Esophagus muscularis mucosa (tissue), 4 donors: ENCODE results near the gene KIF18B. TPM values are rescaled to one million over a fixed set of nuclear protein-coding genes. Genes with fewer than 3 reads are reported as not detected.

Experiments used
- DNase-seq: peaks from one replicate; pipeline ENCODE4 v3.0.0-alpha.2; 2017; ENCODE audit errors: extremely low spot score
- H3K27ac ChIP-seq, 4 donors: fragments of 200-600 bp; sonication (generic); replicated peaks in 1 of 4; 1 replicate in 3 of 4; 2 replicates in 1 of 4; pipeline ENCODE4 v1.5.1; 2016 to 2019; ENCODE audit warnings: mild to moderate bottlenecking in 1 of 4
- H3K27me3 ChIP-seq, 4 donors: fragments of 200-600 bp; sonication (generic); one replicate each; pipeline versions ENCODE4 v1.5.1 to v1.6.0; 2016 to 2019
- H3K36me3 ChIP-seq, 4 donors: fragments of 200-600 bp; sonication (generic); one replicate each; pipeline ENCODE4 v1.5.1; 2016 to 2019
- H3K4me1 ChIP-seq, 4 donors: fragments of 200-600 bp; sonication (generic); one replicate each; pipeline ENCODE4 v1.5.1; 2016 to 2019
- H3K4me3 ChIP-seq, 4 donors: fragments of 200-600 bp; sonication (generic); 1 replicate in 2 of 4; 2 replicates in 2 of 4; pipeline ENCODE4 v1.5.1; 2016 to 2019; ENCODE audit warnings: mild to moderate bottlenecking in 4 of 4, moderate library complexity in 1 of 4
- H3K9me3 ChIP-seq, 4 donors: fragments of 200-600 bp; sonication (generic); 1 replicate in 3 of 4; 2 replicates in 1 of 4; pipeline ENCODE4 v1.5.1; 2016 to 2019
- EP300 ChIP-seq: sonication (generic); formaldehyde crosslinking; IDR thresholded peaks from one replicate; pipeline ENCODE4 v1.6.1; 2017; ENCODE audit warnings: antibody characterized with exemption
- POLR2A ChIP-seq: fragments of 450-650 bp; IDR thresholded peaks from one replicate; pipeline ENCODE4 v1.6.1; 2017; ENCODE audit warnings: antibody characterized with exemption, moderate library complexity, mild to moderate bottlenecking, low read depth
- POLR2AphosphoS5 ChIP-seq, 2 donors: sonication (generic); formaldehyde crosslinking; IDR thresholded peaks; one replicate each; pipeline ENCODE4 v1.6.1; 2017; ENCODE audit warnings: antibody characterized with exemption in 2 of 2
- WGBS: methylation state at CpG from one replicate; pipeline ENCODE4 v1.1.5; 2018; 5-methylcytosine and 5-hydroxymethylcytosine counted together
- intact Hi-C: fragments of 100-400 bp; cut with DNase I; formaldehyde crosslinking; loops from one replicate; pipeline ENCODE4 v1.15.1; 2023
- total RNA-seq, 4 donors: library from RNA; depleted of rRNA; stranded (reverse); fragments of >200 nt; gene quantifications; one replicate each; pipeline versions ENCODE4 v1.1.0 to v1.2.1, GENCODE V29; 2016
- TF ChIP-seq, protein P1 (sequence below), 3 experiments: fragments of 200-600 bp in 2 of 3; fragments of 450-650 bp in 1 of 3; sonication (generic) in 2 of 3; IDR thresholded peaks; one replicate each; pipeline ENCODE4 v1.5.1; 2017 to 2019; ENCODE audit warnings: antibody characterized with exemption in 3 of 3, mild to moderate bottlenecking in 2 of 3, moderate library complexity in 1 of 3

The KIF18B gene
- total RNA-seq, 4 donors from 2014 or later, result 0.17 TPM; not detected in 3

DNA sequence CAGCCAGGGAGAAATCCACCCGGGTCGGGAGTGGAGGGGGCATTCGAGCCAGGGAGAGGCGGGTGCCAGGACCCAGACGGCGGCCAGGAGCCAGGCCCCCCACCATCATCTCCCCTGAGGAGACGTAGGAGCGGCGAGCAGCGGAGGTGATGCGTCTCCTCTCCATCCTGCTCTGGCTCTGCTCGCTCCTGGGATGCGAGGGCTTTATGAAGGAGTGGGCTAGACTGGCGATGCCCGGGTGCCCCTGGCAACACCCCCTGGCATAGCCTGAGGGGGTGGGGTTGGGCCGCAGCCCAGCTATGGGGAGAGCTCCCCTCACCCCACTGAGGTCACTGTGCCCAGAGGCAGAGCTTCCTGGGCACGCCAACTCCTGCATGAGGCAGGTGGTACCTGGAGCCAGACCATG lies 32.2 kb downstream of the KIF18B start, which contains the start of gene GFAP:
GFAP (minus strand) TSS at position 180 of the 406 bp plus-strand sequence; CDS start at position 166, 14 bp downstream.
- no peaks in the 10 kb centered on the region for H3K9me3 ChIP-seq
- H3K4me3 ChIP-seq, result no peak within 1 kb of the TSS
- peak within 1 kb of the TSS; percentile 42 to 70 (median 59) for H3K27ac ChIP-seq
- H3K36me3 ChIP-seq, result no peaks in the 10 kb centered on the region
- intact Hi-C loops, result no loop called here
- DNase-seq, result no peak
- peaks cover 25 to 41% (median 34%) of the 10 kb centered on the region in 4 donors for H3K4me1 ChIP-seq
- peaks cover 0 to 19% (median 3%) of the 10 kb centered on the region in 4 donors for H3K27me3 ChIP-seq
- TF ChIP-seq, protein P1, sequence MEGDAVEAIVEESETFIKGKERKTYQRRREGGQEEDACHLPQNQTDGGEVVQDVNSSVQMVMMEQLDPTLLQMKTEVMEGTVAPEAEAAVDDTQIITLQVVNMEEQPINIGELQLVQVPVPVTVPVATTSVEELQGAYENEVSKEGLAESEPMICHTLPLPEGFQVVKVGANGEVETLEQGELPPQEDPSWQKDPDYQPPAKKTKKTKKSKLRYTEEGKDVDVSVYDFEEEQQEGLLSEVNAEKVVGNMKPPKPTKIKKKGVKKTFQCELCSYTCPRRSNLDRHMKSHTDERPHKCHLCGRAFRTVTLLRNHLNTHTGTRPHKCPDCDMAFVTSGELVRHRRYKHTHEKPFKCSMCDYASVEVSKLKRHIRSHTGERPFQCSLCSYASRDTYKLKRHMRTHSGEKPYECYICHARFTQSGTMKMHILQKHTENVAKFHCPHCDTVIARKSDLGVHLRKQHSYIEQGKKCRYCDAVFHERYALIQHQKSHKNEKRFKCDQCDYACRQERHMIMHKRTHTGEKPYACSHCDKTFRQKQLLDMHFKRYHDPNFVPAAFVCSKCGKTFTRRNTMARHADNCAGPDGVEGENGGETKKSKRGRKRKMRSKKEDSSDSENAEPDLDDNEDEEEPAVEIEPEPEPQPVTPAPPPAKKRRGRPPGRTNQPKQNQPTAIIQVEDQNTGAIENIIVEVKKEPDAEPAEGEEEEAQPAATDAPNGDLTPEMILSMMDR (IDR thresholded peaks at IDR 0.05), result no peak
- TF ChIP-seq POLR2AphosphoS5 (IDR thresholded peaks at IDR 0.05), result no peak
- TF ChIP-seq POLR2A, result no peak
- no peak for TF ChIP-seq EP300
- WGBS, result 88% methylated on average over 4 of the region's 17 CpGs

DNA sequence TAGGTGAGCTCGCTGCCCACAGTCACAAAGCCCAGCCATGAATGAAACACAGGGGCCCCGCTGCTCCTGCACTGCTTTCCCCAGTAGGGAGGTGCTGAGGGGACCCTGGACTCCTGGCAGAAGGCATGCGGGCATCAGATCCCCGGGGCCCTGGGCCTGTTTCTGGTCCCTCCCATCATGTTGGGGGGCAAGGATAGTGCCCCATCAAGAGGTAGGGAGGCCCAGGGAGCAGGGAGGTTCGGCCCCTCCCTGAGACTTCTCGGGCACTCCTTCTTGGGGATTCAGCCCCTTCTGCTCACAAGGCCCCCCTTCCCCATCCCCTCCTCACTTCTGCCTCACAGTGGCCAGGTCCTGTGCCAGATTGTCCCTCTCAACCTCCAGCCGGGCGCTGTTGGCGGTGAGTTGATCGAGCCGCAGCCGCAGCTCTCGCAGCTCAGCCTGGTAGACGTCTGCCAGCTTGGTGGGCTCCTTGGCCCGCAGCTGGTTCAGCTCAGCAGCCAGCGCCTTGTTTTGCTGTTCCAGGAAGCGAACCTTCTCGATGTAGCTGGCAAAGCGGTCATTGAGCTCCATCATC lies 32.8 kb downstream of the KIF18B start:
- Histone ChIP-seq H3K4me3 (no peak overlapping the region), H3K27me3 (peaks cover 0 to 23% (median 3%) of the 10 kb centered on the region in 4 donors), H3K4me1 (peaks cover 25 to 35% (median 30%) of the 10 kb centered on the region in 4 donors), H3K27ac (no peak overlapping the region), H3K36me3 (no peaks in the 10 kb centered on the region), H3K9me3 (no peaks in the 10 kb centered on the region)
- TF ChIP-seq POLR2AphosphoS5 (IDR thresholded peaks at IDR 0.05) (no peak), POLR2A (no peak), EP300 (no peak)
- TF ChIP-seq, protein P1 (IDR thresholded peaks at IDR 0.05), result no peak
- intact Hi-C loops, result no loop called here
- no peak for DNase-seq
- WGBS, result 94% methylated on average over 2 of the region's 19 CpGs

DNA sequence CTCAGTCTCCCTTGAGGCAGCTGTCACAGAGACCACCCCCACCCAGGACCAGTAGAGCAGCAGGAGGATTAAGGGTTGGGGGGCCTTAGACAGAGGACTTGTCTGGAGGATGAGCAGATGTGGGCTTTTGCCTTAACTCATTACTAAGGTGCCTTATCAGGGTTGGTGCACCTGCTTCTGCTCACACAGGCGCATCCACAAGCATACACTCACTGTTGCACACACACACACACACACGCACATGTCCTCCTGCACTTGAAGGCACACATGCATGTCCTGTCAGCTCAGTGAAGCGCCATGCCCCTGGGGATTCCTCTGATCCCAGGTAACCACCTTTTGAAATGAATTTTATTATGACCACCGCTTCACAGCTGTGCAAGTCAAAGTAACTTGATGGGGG lies 33.4 kb downstream of the KIF18B start:
- H3K4me1 ChIP-seq, result peaks cover 25 to 33% (median 29%) of the 10 kb centered on the region in 4 donors
- H3K9me3 ChIP-seq, result no peaks in the 10 kb centered on the region
- H3K27me3 ChIP-seq, result peaks cover 0 to 23% (median 3%) of the 10 kb centered on the region in 4 donors
- H3K4me3 ChIP-seq, result no peak overlapping the region
- H3K27ac ChIP-seq, result no peak overlapping the region
- no peaks in the 10 kb centered on the region for H3K36me3 ChIP-seq
- 82% methylated on average over 4 of the region's 4 CpGs for WGBS
- DNase-seq, result no peak
- TF ChIP-seq, protein P1 (IDR thresholded peaks at IDR 0.05), result no peak
- no peak for TF ChIP-seq EP300
- TF ChIP-seq POLR2A, result no peak
- intact Hi-C loops, result no loop called here

DNA sequence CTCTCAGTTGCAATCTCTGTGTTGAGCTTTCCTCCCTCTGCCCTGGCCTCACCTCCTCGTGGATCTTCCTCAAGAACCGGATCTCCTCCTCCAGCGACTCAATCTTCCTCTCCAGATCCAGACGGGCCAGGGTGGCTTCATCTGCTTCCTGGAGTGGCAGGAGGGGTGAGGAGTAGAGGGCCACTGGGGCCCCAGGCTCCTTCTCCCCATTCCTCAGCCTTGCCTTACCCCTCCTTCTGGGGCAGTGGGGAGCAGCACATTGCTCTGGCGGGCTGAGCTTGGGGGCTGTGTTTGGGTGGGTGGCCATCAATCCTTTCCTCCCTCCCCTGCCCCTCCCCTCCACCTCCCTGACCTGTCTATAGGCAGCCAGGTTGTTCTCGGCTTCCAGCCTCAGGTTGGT lies 33.9 kb downstream of the KIF18B start:
- intact Hi-C loops, result no loop called here
- peaks cover 0 to 23% (median 3%) of the 10 kb centered on the region in 4 donors for H3K27me3 ChIP-seq
- 61% methylated on average over 6 of the region's 6 CpGs for WGBS
- H3K4me3 ChIP-seq, result no peak overlapping the region
- H3K4me1 ChIP-seq, result peaks cover 25 to 33% (median 29%) of the 10 kb centered on the region in 4 donors
- H3K36me3 ChIP-seq, result no peaks in the 10 kb centered on the region
- H3K27ac ChIP-seq, result no peak overlapping the region
- H3K9me3 ChIP-seq, result no peaks in the 10 kb centered on the region
- TF ChIP-seq, protein P1 (IDR thresholded peaks at IDR 0.05), result no peak
- TF ChIP-seq POLR2AphosphoS5 (IDR thresholded peaks at IDR 0.05), result no peak
- no peak for TF ChIP-seq EP300
- no peak for TF ChIP-seq POLR2A
- no peak for DNase-seq
